GM23338 (cell line): Measurements from ENCODE around the gene YIPF7.

Experiments
- CTCF ChIP-seq, 2 experiments: fragments of 200-600 bp in 1 of 2; sonication (generic) in 1 of 2; conservative IDR thresholded peaks; 2 replicates each; pipeline versions ENCODE4 v1.5.1 to v1.6.1; 2016 to 2017; ENCODE audit warnings: antibody characterized with exemption in 2 of 2, low read depth in 2 of 2, mild to moderate bottlenecking in 2 of 2, moderate library complexity in 1 of 2
- EZH2 ChIP-seq: fragments of 200-600 bp; sonication (generic); IDR thresholded peaks from one replicate; pipeline ENCODE4 v1.8.0; 2017; ENCODE audit warnings: antibody characterized with exemption, mild to moderate bottlenecking, low read depth; ENCODE audit not compliant: unreplicated experiment
- POLR2AphosphoS5 ChIP-seq: IDR thresholded peaks from 2 replicates; pipeline ENCODE4 v1.6.1; 2016; ENCODE audit warnings: antibody characterized with exemption, low read depth

- TF ChIP-seq CTCF (conservative IDR thresholded peaks at IDR 0.05; ENCODE audit: low read depth in 2 of 2) (no peak), POLR2AphosphoS5 (no peak), EZH2 (no peak)
Measured at GRCh38 chr4:44679060-44679459, 27.6 kb upstream of the YIPF7 start.
